H1 (cell line): ENCODE data around the gene PACSIN1. TPM values are rescaled to one million over a fixed set of nuclear protein-coding genes. Genes with fewer than 3 reads are reported as not detected.

Experiments
- ATF3 ChIP-seq: IDR thresholded peaks from 2 replicates; pipeline ENCODE4 v1.6.1; 2011; ENCODE audit warnings: low read depth, mild to moderate bottlenecking, low read length; ENCODE audit not compliant: insufficient read depth
- CTBP2 ChIP-seq: IDR thresholded peaks from 2 replicates; pipeline ENCODE4 v1.7.0; 2011; ENCODE audit warnings: borderline replicate concordance, mild to moderate bottlenecking, moderate library complexity, mixed read lengths, low read length; ENCODE audit not compliant: insufficient read depth, insufficient read length
- E2F6 ChIP-seq: IDR thresholded peaks from 2 replicates; pipeline ENCODE4 v1.6.1; 2012; ENCODE audit warnings: inconsistent platforms
- HDAC6 ChIP-seq: IDR thresholded peaks from one replicate; pipeline ENCODE4 v1.7.1; 2012; ENCODE audit warnings: low read depth, mild to moderate bottlenecking, inconsistent platforms, low read length, moderate library complexity
- RAD21 ChIP-seq, 2 experiments: IDR thresholded peaks in 1 of 2; conservative IDR thresholded peaks in 1 of 2; 2 replicates each; pipeline ENCODE4 v1.6.1; 2011; ENCODE audit warnings: low read depth in 2 of 2, low read length in 2 of 2, improper control_type of control experiment in 1 of 2, inconsistent platforms in 1 of 2, mild to moderate bottlenecking in 1 of 2, moderate library complexity in 1 of 2
- RFX5 ChIP-seq: IDR thresholded peaks from 2 replicates; pipeline ENCODE4 v1.6.1; 2011; ENCODE audit warnings: low read depth, low read length, improper control_type of control experiment, borderline replicate concordance
- SP1 ChIP-seq: IDR thresholded peaks from 2 replicates; pipeline ENCODE4 v1.6.1; 2011; ENCODE audit warnings: low read depth, low read length
- polyA plus RNA-seq, 7 experiments: library from polyadenylated mRNA; depleted of rRNA in 3 of 7; stranded (reverse) in 5 of 7; unstranded in 2 of 7; fragments of >200 nt in 5 of 7; fragments of 200-250 nt in 2 of 7; gene quantifications; 1 replicate in 5 of 7; 2 replicates in 1 of 7; 4 replicates in 1 of 7; pipeline versions ENCODE4 v1.2.1 to v1.2.3, GENCODE V29; 2011 to 2013; ENCODE audit warnings: missing spikeins in 2 of 7, mixed read lengths in 2 of 7
- total RNA-seq: library from RNA; stranded (reverse); fragmentation: NEBNext Ultra II Directional; extraction: Animal tissue kit (Norgen Biotek cat#: 25700); gene quantifications from 2 replicates; pipeline ENCODE4 v1.2.1, GENCODE V29; 2021

Gene PACSIN1
- total and polyA plus RNA-seq, 2 of the 8 experiments (the other 6 are each of a cell fraction or from before 2014, with no cell fraction given): 5.9 to 11.1 TPM

- TF ChIP-seq ATF3 (no peak), HDAC6 (no peak), RAD21 (IDR thresholded peaks at IDR 0.05 in 1 of 2, conservative IDR thresholded peaks at IDR 0.05 in 1 of 2; ENCODE audit: low read depth in 2 of 2, low read length in 2 of 2) (no peak), SP1 (no peak), E2F6 (no peak), CTBP2 (no peak), RFX5 (no peak)
- TF ChIP-seq, all 59 proteins: peak for 0
These were observed 87.3 kb downstream of the PACSIN1 start (continued) for GRCh38 chr6:34553146-34553545.
